Spleen (tissue), 7 donors: ENCODE results near the gene PRKCE.

ENCODE experiments used
- POLR2A ChIP-seq, 3 donors: fragments of 450-650 bp; IDR thresholded peaks; one replicate each; pipeline ENCODE4 v1.5.1; 2017; ENCODE audit warnings: antibody characterized with exemption in 3 of 3, mild to moderate bottlenecking in 1 of 3
- TF ChIP-seq, protein P1 (sequence below), 11 experiments: fragments of 200-600 bp in 7 of 11; fragments of 450-650 bp in 4 of 11; sonication (generic) in 4 of 11; IDR thresholded peaks in 8 of 11; conservative IDR thresholded peaks in 3 of 11; 1 replicate in 7 of 11; 2 replicates in 4 of 11; pipeline versions ENCODE4 v1.4.0 to v1.8.0; 2016 to 2021; ENCODE audit warnings: antibody characterized with exemption in 11 of 11, inconsistent platforms in 4 of 11, mild to moderate bottlenecking in 1 of 11
- donor health status: DM: no; HTN: no; CAD: no; lungs with moderate emphysema.
- donor health status: DM: no; HTN: no; CAD: no.
- donor health status: DM: no; HTN: no; CAD: no.

- TF ChIP-seq, protein P1, sequence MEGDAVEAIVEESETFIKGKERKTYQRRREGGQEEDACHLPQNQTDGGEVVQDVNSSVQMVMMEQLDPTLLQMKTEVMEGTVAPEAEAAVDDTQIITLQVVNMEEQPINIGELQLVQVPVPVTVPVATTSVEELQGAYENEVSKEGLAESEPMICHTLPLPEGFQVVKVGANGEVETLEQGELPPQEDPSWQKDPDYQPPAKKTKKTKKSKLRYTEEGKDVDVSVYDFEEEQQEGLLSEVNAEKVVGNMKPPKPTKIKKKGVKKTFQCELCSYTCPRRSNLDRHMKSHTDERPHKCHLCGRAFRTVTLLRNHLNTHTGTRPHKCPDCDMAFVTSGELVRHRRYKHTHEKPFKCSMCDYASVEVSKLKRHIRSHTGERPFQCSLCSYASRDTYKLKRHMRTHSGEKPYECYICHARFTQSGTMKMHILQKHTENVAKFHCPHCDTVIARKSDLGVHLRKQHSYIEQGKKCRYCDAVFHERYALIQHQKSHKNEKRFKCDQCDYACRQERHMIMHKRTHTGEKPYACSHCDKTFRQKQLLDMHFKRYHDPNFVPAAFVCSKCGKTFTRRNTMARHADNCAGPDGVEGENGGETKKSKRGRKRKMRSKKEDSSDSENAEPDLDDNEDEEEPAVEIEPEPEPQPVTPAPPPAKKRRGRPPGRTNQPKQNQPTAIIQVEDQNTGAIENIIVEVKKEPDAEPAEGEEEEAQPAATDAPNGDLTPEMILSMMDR (IDR thresholded peaks at IDR 0.05 in 8 of 11, conservative IDR thresholded peaks at IDR 0.05 in 3 of 11) = no peak
- TF ChIP-seq POLR2A (IDR thresholded peaks at IDR 0.05) = no peak
These were observed 44.7 kb upstream of the PRKCE start for GRCh38 chr2:45606796-45607195.
